K562 (cell line): ENCODE data around the gene CFAP58.

Source experiments
- ESRRA ChIP-seq: fragments of 450-650 bp; IDR thresholded peaks from 2 replicates; pipeline ENCODE4 v1.6.1; 2014; ENCODE audit warnings: low read depth, mild to moderate bottlenecking, moderate library complexity, borderline replicate concordance
- NCOR1 ChIP-seq: fragments of 450-650 bp; IDR thresholded peaks from 2 replicates; pipeline ENCODE4 v1.6.1; 2016; ENCODE audit warnings: mild to moderate bottlenecking, moderate library complexity
- ZNF76 ChIP-seq: fragments of 250-450 bp; sonication (Bioruptor Pico); IDR thresholded peaks from 2 replicates; pipeline ENCODE4 v1.4.0; 2020; ENCODE audit warnings: mild to moderate bottlenecking, moderate library complexity, borderline replicate concordance

GRCh38 chr10:104380336-104380735, 26.7 kb downstream of the CFAP58 start:
- TF ChIP-seq NCOR1 = no peak
- no peak for TF ChIP-seq ZNF76 (CRISPR knock-in tag)
- no peak for TF ChIP-seq ESRRA
